HG03354 (cell line): ENCODE measurements around the gene SLC35F2.
"Not testable (repeated sequence)": the region's sequence is repeated elsewhere in the genome, so short reads cannot be mapped to it uniquely, and the experiment has no call there.

ENCODE experiments used
- ATAC-seq: cut with Tn5 transposase; IDR thresholded peaks from one replicate; pipeline ENCODE4 v1.9.1; 2021; ENCODE audit warnings: mild to moderate bottlenecking; ENCODE audit not compliant: unreplicated experiment, poor library complexity, severe bottlenecking

SLC35F2 gene

DNA sequence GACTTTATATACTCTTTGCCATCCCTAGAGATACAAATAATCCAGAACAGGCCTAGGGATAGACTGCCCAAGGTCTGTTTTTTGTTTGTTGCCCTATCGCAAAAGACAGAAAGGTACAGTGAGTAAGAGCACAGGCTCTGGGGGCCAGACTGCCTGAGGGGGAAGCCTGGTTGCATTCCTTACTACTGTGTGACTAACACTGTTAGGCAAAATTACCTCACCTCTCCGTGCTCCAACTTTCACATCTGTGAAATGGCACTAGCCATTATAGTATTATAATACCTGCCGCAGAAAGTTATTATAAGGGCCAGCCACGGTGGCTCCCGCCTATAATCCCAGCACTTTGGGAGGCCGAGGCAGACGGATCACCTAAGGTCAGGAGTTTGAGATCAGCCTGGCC is 14.5 kb downstream of the SLC35F2 start:
- ATAC-seq: no peak

DNA sequence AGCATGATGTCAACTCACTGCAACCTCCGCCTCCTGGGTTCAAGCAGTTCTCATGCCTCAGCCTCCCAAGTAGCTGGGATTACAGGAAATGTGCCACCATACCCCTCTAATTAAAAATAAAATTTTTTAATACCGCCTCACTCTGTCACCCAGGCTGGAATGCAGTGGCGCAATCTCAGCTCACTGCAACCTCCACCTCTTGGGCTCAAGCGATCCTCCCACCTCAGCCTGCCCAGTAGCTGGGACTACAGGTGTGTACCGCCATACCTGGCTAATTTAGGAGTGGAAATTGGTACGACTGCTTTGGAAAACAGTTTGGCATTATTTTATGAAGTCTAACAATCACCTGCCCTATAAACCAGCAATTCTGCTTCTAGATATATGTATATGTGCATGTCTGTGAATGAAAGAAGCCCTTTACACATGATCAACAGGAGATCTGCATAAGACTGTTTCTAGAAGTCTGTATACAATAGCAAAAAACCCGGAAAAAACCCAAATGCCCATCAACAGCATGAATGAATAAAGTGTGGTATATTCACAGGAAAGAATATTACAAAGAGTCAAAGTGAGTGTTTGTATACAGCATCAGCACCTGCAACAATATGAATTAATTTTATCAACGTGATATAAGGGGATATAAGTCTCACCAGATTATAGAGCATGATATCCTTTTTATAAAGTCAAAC is 16.0 kb downstream of the SLC35F2 start:
- ATAC-seq: no peak

DNA sequence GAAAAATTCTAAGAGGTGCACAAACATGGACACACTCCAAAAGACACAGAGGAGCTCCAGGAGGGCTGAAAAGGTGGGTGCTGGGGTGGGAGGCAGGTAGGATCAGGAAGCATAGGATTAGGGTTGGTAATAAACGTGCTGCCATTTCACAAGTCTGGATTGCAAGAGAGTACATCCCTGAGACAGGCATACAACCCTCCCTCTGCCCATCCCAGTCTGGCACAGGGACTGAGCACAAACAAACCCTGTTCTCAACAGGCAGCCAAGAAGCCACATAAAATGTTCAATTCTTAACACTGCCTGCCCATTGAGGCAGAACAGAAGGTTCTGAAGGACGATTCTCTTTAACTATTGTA is 18.5 kb downstream of the SLC35F2 start:
- peak; percentile 21 for ATAC-seq

DNA sequence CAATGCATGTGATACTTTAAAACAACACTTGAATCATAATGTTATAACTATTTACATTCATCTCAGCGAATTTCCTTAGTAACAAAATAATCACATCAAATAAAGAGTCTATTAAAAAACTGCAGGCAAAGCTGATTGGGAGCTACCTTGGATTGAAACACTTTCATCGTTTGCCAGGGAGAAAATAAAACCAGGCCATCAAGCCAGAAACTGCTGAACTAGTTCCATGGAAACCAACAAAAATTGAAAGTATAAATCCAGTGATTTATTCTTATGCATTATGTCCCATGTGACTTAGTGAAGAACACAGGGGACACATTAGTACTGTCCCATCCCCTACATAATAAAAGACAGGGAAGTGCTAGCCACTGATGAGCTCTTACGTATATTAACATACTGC is 21.7 kb downstream of the SLC35F2 start:
- no peak for ATAC-seq

DNA sequence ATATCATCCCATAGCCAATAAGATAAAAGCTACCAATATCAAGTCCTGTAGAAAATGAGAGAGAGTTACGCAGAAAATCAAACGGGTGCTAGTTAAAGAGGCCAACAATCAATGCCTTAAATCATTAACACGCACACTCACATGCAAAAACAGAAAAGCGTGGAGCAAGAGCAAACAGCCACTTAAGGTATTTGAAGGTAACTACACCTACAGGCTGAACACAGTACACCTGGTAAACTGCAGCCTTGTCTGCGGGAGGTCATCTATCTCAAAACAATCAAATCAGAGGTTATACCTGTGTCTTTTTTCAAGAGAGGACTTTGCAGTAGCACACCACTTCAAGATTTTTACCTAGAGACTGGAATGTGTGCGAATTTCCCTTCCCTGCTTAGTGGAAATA is 23.6 kb downstream of the SLC35F2 start:
- ATAC-seq: no peak

DNA sequence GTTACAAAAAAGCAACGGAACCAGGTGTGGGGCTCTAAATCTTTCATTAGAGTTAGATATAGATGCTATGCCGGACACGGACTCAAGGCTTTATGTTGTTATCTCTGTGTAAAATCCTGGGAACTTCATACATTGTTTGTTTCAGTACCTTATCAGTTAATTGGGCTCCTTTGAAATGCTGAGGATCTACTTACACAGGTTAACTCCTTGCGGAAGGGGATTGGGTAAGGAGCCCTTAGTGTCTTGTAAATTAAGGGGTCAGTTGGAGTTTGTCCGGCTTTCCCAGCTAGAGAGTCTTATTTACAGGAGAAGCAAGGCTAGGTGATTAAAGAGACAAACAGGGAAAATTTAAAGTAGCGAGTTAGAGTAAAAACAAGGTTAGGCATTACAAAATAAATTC is 24.7 kb downstream of the SLC35F2 start:
- not testable (repeated sequence) for ATAC-seq

DNA sequence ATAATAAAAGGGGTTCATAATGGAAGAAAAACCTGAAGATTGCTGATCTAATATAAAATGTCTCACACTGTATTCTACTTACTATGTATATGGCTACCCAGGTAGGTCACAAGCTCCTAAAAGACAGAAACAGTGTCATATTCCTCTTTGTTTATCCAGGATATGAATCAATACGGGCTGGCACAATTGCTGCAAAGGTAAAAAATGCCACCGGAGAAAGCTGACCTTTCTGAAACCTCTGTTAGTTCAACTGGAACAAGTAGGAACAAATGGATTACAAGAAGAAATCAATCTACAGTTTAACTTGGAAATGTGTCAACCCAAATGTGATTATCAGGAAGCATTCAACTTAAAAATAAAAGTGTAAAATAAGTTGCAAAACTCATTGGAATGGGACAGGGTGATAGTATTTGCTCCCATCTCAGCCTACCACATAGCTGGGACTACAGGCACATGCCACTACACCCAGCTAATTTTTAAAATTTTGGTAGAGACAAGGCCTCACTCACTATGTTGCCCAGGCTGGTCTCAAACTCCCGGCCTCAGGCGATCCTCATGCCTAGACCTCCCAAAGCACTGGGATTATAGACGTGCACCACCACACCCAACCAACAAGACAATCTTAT is 27.6 kb downstream of the SLC35F2 start:
- no peak for ATAC-seq

DNA sequence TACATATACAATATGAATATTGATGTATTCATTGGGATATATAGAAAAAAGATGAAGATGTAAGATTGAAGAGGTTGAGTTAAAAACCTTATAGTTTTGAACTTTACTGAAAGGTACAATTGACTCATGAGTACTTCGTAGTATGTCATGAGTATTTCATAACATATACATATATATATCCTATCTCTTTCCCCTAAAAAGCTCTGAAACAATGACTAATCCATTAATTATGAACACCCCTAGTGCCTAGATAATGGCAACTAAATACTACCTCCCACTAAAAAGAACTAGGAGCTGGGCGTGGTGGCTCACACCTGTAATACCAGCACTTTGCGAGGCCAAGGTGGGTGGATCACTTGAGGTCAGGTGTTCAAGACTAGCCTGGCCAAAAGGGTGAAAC is 31.5 kb downstream of the SLC35F2 start:
- no peak for ATAC-seq

DNA sequence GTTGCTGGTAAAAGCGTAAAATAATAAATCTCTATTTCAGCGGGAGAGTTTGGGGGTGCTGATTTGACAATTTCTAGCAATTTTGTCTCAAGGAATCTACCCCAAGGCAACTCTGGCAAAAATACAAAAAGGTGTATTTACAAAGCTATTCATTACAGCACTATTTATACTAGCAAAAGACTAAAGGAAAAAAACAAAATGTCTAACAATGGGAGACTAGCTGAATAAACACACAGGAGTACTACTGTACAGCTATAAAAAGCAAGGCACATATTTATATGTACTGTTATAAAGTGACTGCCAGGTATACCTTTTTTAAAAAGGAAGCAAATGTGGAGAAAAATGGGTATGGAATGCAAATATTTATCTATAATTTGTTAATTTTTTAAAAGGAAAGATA is 32.7 kb downstream of the SLC35F2 start:
- ATAC-seq: no peak

DNA sequence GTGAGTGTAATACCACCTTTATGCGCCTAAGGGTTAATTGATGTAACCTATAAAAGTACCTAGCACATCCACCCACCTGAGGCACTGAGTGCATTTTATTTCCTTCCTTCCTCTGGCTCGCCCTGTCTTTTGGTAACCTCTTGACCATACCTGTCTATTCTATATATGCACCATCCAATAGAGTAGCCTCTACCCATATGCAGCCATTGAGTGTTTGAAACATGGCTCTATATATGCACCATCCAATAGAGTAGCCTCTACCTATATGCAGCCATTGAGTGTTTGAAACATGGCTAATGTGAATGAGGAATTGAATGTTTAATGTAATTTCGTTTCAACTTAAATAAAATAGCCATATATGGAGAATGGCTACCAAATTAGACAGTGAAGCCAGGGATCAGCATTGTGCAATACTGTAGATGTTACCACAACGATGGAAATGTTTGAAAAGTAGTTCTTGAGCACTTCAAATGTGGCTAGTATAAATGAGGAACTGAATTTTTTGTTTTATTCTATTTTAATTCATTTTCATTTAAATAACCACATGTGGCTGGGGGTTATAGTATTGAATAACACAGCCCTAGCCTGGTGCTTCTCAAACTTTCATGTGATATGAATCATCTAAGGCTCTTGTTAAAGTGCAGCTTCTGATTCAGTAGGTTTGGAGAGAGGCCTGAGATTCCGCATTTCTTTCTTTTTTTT is 33.8 kb downstream of the SLC35F2 start:
- ATAC-seq: no peak

DNA sequence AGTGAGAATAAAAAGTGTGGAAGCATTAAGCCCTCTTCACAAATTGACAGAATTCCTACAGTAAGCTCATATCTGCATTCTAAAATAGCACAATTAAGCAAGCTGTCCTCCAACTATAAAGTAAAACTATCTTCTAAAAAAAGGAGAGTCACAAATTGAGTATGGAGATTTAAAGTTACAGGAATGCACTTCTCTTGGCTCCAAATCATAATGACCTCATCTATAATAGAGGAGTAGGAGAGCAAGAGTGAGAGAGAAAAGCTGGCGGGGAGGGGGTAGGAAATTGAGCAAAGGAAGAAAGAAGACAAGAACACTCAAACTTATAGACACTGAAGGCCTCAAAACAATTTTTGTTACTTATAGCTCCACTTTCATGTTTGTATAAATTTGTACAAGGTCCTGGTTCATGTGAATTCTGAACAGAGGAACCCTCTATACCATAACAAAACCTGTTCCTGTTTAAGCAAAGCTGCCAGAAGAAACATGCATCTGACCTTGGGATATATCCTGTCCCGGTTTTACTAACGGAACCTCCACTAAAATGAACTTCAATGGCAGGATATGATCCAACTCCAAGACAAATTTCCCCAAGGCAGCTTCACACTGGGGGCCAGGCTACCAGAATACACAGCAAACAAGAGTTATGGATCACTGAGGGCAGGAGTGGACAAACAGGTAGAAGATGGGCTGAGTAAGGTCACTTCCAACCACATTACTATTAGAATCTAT is 37.2 kb downstream of the SLC35F2 start:
- no peak for ATAC-seq

DNA sequence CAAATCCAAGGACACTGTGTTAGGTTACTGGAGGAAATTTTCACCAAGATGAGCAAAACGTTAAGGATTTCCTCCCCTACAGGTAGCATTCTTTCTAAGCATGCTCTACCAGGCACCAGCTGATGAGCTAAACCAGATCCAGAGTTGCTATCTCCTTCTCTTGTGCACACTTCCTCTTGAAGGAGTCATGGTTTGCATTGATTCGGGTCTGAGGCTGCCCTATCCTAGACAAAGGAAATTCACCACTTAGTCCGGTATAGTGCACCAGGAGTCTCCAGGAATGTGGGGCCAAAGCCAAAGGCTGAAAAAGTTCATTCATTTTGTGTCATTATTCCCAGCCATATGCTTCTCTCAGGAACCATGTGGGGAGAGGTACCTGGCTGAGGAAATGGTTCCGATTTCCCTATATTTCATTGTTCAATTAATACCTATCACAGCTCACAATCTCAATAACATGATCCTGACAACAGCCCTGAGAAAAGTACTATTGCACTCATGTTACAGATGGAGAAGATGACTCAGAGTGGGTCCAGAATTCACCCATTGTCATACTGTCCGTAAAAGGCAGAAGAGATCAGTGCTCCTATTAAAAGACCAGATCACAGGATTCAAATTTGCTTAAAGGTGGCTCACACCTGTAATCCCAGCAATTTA is 39.1 kb downstream of the SLC35F2 start:
- ATAC-seq: no peak

DNA sequence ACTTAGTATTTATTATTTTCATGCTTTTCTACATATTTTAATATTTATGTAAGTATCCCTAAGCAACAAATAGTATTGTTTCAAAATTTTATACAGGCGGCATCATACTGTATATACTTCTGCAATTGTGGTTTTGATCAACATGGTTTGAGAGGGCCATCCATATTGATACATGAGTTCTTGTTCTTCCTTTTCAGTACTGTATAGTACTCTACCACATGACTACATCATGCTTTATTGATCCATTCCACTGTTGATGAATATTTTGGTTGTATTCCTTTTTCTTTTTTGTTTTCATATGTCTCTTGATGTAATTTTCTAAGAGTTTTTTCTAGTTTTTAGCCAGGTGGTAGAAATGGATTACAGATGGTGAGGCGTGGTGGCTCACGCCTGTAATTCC is 40.1 kb downstream of the SLC35F2 start:
- ATAC-seq: no peak

DNA sequence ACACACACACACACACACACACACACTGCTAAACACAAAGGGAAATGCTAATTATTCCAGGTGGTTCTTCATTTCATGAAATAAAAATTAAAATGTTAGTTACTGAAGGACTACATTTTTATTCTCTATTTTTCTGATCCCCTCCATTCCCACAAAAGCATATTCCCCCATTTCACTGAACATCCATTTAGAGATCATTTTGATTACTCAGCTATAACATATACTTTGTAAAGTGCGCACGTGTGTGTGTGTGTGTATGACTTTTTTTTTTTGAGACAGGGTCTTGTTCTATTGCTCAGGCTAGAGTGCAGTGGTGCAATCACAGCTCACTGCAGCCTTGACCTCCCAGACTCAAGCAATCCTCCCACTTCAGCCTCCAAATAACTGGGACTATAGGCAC is 42.6 kb downstream of the SLC35F2 start:
- no peak for ATAC-seq

DNA sequence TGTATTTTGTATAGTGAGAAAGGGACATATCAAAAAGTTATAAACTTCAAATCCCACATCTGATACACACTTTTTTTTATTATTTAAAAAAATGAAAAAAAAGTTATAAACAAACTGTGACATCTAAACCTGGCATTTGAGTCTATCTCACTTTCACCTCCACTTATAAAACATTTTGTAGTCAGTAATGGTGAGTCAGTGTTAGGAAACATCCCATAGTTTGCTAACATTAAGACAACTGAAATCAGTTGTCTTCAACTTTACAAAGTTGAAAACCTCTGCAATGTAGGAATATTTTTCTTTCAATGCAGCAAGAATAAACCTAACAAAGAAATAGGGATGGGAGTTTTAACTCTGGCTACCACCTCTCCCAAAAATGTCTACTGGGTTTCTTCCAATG is 47.7 kb downstream of the SLC35F2 start:
- ATAC-seq: no peak

DNA sequence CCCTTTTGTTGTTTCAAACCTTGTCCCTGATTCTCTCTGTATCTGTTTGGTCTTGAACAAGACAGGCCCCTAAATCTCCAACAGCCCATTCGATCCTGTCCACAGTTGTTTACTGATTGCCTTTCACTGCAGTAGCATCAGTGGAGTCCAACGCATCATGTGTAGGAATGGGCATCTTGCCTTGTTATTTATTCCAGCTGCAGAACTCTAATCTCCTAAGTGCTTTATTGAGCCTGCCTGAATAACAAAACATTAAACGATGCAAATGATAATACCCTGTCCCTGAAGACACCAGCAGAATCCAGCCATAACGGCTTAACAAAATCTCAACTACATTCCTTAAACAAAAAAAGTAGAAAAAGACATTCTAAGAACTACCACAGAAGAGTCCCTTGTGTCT is 50.1 kb downstream of the SLC35F2 start:
- no peak for ATAC-seq

DNA sequence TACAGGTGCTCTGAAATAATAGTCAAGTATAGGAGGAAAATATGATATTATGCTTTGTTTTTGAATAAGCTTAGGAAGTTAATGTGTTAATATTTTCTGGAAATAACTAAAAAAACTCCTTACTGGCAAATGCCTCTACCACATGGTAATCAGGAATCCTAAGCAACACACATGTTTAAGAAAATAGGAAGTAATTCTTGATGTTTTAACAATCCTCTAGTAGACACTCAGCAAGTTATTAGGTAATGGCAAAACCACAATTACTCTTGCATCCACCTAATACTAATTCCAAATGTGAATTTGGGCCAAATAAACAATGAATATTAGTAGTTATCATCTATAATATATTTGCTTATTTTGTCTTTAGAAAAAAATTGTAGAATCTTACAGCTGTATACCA is 53.6 kb downstream of the SLC35F2 start:
- ATAC-seq: no peak

DNA sequence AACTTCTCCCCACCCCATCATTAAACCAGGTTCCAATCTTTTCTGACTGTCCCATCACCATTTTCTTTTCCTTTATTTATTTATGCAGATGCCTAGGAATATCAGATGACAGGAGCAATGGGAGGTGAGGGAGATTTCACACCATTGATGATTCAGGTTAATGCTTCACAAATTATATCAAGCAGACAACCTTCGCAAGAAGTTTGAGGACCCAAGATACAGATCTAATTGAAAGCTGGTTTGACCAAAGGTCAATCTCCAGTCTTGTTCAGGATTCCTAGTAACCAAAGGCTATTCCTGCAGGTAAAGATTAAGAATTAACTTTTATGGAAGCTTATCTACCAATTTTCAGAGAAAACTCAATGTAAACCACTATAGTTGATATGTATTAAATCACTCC is 54.4 kb downstream of the SLC35F2 start:
- no peak for ATAC-seq

DNA sequence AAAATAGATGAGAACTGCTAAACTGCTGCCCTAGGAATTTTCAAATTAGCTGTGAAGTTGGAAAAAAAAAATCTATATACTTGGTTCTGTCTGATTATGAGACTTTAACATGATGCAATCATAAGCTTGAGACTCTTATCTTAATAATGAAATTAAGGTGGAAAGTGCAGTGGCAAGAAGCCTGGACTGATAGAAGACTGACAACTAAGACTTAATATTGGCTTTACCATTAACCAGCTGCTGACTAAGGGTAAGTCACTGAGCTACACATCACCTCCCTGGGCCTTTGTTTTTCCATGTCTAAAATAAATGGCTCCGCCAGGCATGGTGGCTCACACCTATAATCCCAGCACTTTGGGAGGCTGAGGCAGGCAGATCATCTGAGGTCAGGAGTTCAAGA is 56.9 kb downstream of the SLC35F2 start:
- no peak for ATAC-seq

DNA sequence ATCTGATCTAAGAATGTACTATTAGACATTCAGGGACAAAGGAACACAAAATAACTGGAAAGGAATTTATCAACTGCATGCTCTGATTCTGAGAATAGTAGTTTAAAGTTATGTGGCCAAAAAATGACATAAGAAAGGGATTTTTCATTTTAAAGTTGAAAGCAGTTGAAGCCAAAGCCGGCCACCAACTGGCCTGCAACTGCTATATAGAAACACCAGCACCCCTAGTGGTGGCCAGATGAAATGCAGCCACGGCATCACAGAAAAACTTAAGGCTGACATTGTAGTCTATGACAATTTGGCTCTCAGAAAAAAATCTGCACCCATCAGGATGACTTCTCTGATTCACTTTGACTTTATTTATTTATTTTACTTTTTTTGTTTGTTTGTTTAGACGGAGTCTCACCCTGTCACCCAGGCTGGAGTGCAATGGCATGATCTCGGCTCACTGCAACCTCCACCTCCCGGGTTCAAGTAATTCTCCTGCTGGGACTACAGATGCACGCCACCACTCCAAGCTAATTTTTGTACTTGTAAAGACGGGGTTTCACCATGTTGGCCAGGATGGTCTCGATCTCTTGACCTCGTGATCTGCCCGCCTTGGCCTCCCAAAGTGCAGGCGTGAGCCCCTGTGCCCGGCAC is 59.2 kb downstream of the SLC35F2 start:
- peak; percentile 96 for ATAC-seq
